RWPE2 (cell line): ENCODE measurements around the gene KCNK10.

Experiments
- ATAC-seq: fragments of 200-7000 bp; cut with Tn5 transposase; 3 replicates; pipeline ENCODE4 v1.9.1; 2021; ENCODE audit warnings: low read depth
- DNase-seq: peaks from one replicate; pipeline ENCODE4 v3.0.0-alpha.2; 2020; ENCODE audit warnings: low spot score
- H3K27ac ChIP-seq: fragments of 450-650 bp; 2 replicates; pipeline ENCODE4 v1.5.1; 2017; ENCODE audit warnings: mild to moderate bottlenecking; ENCODE audit not compliant: poor library complexity, severe bottlenecking
- H3K27me3 ChIP-seq: fragments of 250-450 bp; sonication (Bioruptor Pico); 2 replicates; pipeline ENCODE4 v1.5.1; 2021; ENCODE audit warnings: mild to moderate bottlenecking, moderate library complexity; ENCODE audit not compliant: insufficient read depth, poor library complexity, severe bottlenecking
- H3K36me3 ChIP-seq: fragments of 250-450 bp; sonication (Bioruptor Pico); 2 replicates; pipeline ENCODE4 v1.5.1; 2020; ENCODE audit warnings: low read depth, mild to moderate bottlenecking, moderate library complexity
- H3K4me1 ChIP-seq: fragments of 250-450 bp; sonication (Bioruptor Pico); 2 replicates; pipeline ENCODE4 v1.5.1; 2021; ENCODE audit warnings: mild to moderate bottlenecking, moderate library complexity; ENCODE audit not compliant: insufficient read depth, poor library complexity, severe bottlenecking
- H3K4me3 ChIP-seq: fragments of 250-450 bp; sonication (Bioruptor Pico); 2 replicates; pipeline ENCODE4 v1.5.1; 2021; ENCODE audit warnings: mild to moderate bottlenecking, moderate library complexity; ENCODE audit not compliant: severe bottlenecking
- H3K9me3 ChIP-seq: fragments of 250-450 bp; sonication (Bioruptor Pico); 2 replicates; pipeline ENCODE4 v1.5.1; 2021; ENCODE audit warnings: mild to moderate bottlenecking, moderate library complexity; ENCODE audit not compliant: severe bottlenecking
- CTCF ChIP-seq: fragments of 450-650 bp; IDR thresholded peaks from one replicate; pipeline ENCODE4 v1.5.1; 2017; ENCODE audit warnings: mild to moderate bottlenecking, moderate library complexity; ENCODE audit not compliant: poor library complexity, severe bottlenecking

The KCNK10 gene

DNA sequence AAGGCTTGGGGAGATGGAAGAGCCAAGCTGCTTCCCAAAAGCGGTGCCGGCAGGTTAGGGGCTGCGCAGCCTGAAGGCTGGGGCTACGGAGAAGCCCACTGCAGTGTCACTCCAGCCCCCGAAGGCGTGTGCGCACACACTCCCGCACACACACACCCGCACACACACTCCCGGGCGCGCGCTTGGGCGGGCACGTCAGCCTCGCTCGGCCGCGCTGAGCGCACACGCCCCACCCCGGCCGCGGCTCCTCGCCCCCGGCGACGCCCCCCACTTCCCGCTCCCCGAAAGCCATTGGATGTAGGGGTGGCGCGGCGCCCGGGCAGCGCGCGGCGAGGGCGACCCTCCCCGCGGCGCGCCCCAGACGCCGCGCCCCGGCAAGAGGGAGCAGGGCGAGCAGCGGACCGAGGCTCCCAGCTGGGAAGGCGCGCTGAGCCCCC lies at the start of gene KCNK10:
Gene KCNK10, minus strand, starts transcription at position 184 of the 437 bp plus-strand sequence. CDS start 471 bp downstream, outside the sequence.
- Histone ChIP-seq H3K36me3 (no peaks in the 10 kb centered on the region), H3K9me3 (no peaks in the 10 kb centered on the region), H3K27me3 (peaks cover 88% of the 10 kb centered on the region), H3K27ac (no peak within 1 kb of the TSS), H3K4me3 (peak within 1 kb of the TSS; percentile 5), H3K4me1 (no peaks in the 10 kb centered on the region)
- no peak for ATAC-seq
- DNase-seq: no peak
- no peak for TF ChIP-seq CTCF

GRCh38 chr14:88369496-88369895 lies 46.4 kb upstream of the KCNK10 start:
- DNase-seq (no peak), ATAC-seq (no peak)
- H3K9me3 ChIP-seq: no peaks in the 10 kb centered on the region
- H3K4me3 ChIP-seq: no peak overlapping the region
- no peaks in the 10 kb centered on the region for H3K36me3 ChIP-seq
- no peak overlapping the region for H3K27ac ChIP-seq
- H3K4me1 ChIP-seq: no peaks in the 10 kb centered on the region
- no peak for TF ChIP-seq CTCF
- peaks cover 28% of the 10 kb centered on the region for H3K27me3 ChIP-seq

GRCh38 chr14:88364710-88365413 lies 41.8 kb upstream of the KCNK10 start:
- no peaks in the 10 kb centered on the region for H3K4me1 ChIP-seq
- no peak for DNase-seq
- ATAC-seq: peak; percentile 27; the same call in 1 of the 3 replicates
- no peaks in the 10 kb centered on the region for H3K36me3 ChIP-seq
- no peak overlapping the region for H3K4me3 ChIP-seq
- no peaks in the 10 kb centered on the region for H3K9me3 ChIP-seq
- H3K27ac ChIP-seq: no peak overlapping the region
- peaks cover 10% of the 10 kb centered on the region for H3K27me3 ChIP-seq
- TF ChIP-seq CTCF: no peak

- DNase-seq: no peak
- TF ChIP-seq CTCF: no peak
- ATAC-seq: no peak
Observed at GRCh38 chr14:88363644-88364043, 40.6 kb upstream of the KCNK10 start.

DNA sequence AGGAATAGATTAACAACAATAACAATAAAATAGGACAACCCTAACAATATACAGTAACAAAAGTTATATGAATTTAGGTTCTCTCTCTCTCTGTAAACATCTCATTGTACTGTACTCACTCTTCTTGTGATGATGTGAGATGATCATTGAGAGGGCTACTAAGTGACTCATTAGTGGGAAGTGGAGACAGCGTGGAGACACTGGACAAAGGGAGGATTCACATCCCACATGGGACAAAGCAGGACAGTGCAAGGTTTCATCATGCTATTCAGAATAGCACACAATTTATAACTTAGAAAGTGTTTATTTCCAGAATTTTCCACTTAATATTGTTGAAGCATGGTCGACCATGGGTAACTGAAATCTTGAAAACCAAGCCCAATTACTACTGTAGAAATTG lies 36.4 kb upstream of the KCNK10 start:
- ATAC-seq (no peak), DNase-seq (no peak)
- H3K9me3 ChIP-seq: no peaks in the 10 kb centered on the region
- no peak for TF ChIP-seq CTCF
- H3K27ac ChIP-seq: no peak overlapping the region
- H3K4me3 ChIP-seq: no peak overlapping the region
- H3K27me3 ChIP-seq: peaks cover 4% of the 10 kb centered on the region
- H3K36me3 ChIP-seq: no peaks in the 10 kb centered on the region
- no peaks in the 10 kb centered on the region for H3K4me1 ChIP-seq

More at GRCh38 chr14:88363644-88364043, 40.6 kb upstream of the KCNK10 start:
- peaks cover 5% of the 10 kb centered on the region for H3K27me3 ChIP-seq
- no peaks in the 10 kb centered on the region for H3K36me3 ChIP-seq
- H3K4me3 ChIP-seq: no peak overlapping the region
- no peaks in the 10 kb centered on the region for H3K4me1 ChIP-seq
- no peak overlapping the region for H3K27ac ChIP-seq
- H3K9me3 ChIP-seq: no peaks in the 10 kb centered on the region
